Glutamatergic neuron (in vitro differentiated cells): ENCODE data around the gene EDN3. TPM values are rescaled to one million over a fixed set of nuclear protein-coding genes. Genes with fewer than 3 reads are reported as not detected.

Source experiments
- DNase-seq: peaks from one replicate; pipeline ENCODE4 v3.0.0; 2022
- H3K27ac Mint-ChIP-seq: one replicate; pipeline ENCODE4 v1.8.0; 2020; ENCODE audit warnings: mild to moderate bottlenecking, mixed read lengths, inconsistent platforms; ENCODE audit not compliant: unreplicated experiment
- H3K27me3 Mint-ChIP-seq: one replicate; pipeline ENCODE4 v1.8.0; 2020; ENCODE audit warnings: mild to moderate bottlenecking, moderate library complexity, mixed read lengths, inconsistent platforms; ENCODE audit not compliant: unreplicated experiment
- H3K36me3 Mint-ChIP-seq: one replicate; pipeline ENCODE4 v1.8.0; 2020; ENCODE audit warnings: mild to moderate bottlenecking, mixed read lengths, inconsistent platforms; ENCODE audit not compliant: unreplicated experiment
- H3K4me1 Mint-ChIP-seq: one replicate; pipeline ENCODE4 v1.8.0; 2020; ENCODE audit warnings: mild to moderate bottlenecking, low read depth, mixed read lengths, inconsistent platforms; ENCODE audit not compliant: unreplicated experiment
- H3K4me3 Mint-ChIP-seq: one replicate; pipeline ENCODE4 v1.8.0; 2020; ENCODE audit warnings: mild to moderate bottlenecking, mixed read lengths, inconsistent platforms; ENCODE audit not compliant: unreplicated experiment
- H3K9me3 Mint-ChIP-seq: one replicate; pipeline ENCODE4 v1.8.0; 2020; ENCODE audit warnings: mild to moderate bottlenecking, moderate library complexity, mixed read lengths, inconsistent platforms; ENCODE audit not compliant: unreplicated experiment
- CTCF ChIP-seq: fragments of 200-600 bp; sonication (generic); IDR thresholded peaks from one replicate; pipeline ENCODE4 v1.5.0; 2021; ENCODE audit not compliant: partially characterized antibody, unreplicated experiment
- total RNA-seq: library from RNA; stranded (reverse); fragmentation: NEBNext Ultra II Directional; extraction: Animal tissue kit (Norgen Biotek cat#: 25700); gene quantifications from one replicate; pipeline ENCODE4 v1.2.1, GENCODE V29; 2021; ENCODE audit not compliant: unreplicated experiment

The EDN3 gene
- total RNA-seq, 1 donor from 2014 or later = not detected

GRCh38 chr20:59273739-59274357, 26.6 kb upstream of the EDN3 start:
- H3K36me3 Mint-ChIP-seq = no peaks in the 10 kb centered on the region
- peaks cover 5% of the 10 kb centered on the region for H3K4me1 Mint-ChIP-seq
- H3K4me3 Mint-ChIP-seq = no peak overlapping the region
- no peak for TF ChIP-seq CTCF
- H3K27ac Mint-ChIP-seq = no peak overlapping the region
- DNase-seq = no peak
- H3K9me3 Mint-ChIP-seq = no peaks in the 10 kb centered on the region
- H3K27me3 Mint-ChIP-seq = no peaks in the 10 kb centered on the region

GRCh38 chr20:59276938-59277337, 23.5 kb upstream of the EDN3 start:
- Mint-ChIP-seq H3K27ac (no peak overlapping the region), H3K36me3 (peaks cover 5% of the 10 kb centered on the region), H3K4me3 (no peak overlapping the region), H3K9me3 (no peaks in the 10 kb centered on the region), H3K27me3 (no peaks in the 10 kb centered on the region), H3K4me1 (no peaks in the 10 kb centered on the region)
- TF ChIP-seq CTCF = no peak
- DNase-seq = no peak

- H3K9me3 Mint-ChIP-seq = peaks cover 2% of the 10 kb centered on the region
- H3K36me3 Mint-ChIP-seq = peaks cover 5% of the 10 kb centered on the region
- no peak for DNase-seq
- no peak overlapping the region for H3K4me3 Mint-ChIP-seq
- H3K27ac Mint-ChIP-seq = no peak overlapping the region
- H3K4me1 Mint-ChIP-seq = peaks cover 3% of the 10 kb centered on the region
- H3K27me3 Mint-ChIP-seq = no peaks in the 10 kb centered on the region
- no peak for TF ChIP-seq CTCF
Measured at GRCh38 chr20:59284470-59284869, 15.9 kb upstream of the EDN3 start.

GRCh38 chr20:59289994-59290393, 10.4 kb upstream of the EDN3 start:
- peaks cover 5% of the 10 kb centered on the region for H3K9me3 Mint-ChIP-seq

More at GRCh38 chr20:59289994-59290393, 10.4 kb upstream of the EDN3 start:
- no peak overlapping the region for H3K27ac Mint-ChIP-seq
- H3K4me1 Mint-ChIP-seq = peaks cover 7% of the 10 kb centered on the region
- no peaks in the 10 kb centered on the region for H3K27me3 Mint-ChIP-seq
- no peak for TF ChIP-seq CTCF
- no peak overlapping the region for H3K4me3 Mint-ChIP-seq
- no peaks in the 10 kb centered on the region for H3K36me3 Mint-ChIP-seq
- no peak for DNase-seq
